MM.1S (cell line): Measurements from ENCODE around the gene IL13.

Source experiments
- CTCF ChIP-seq: fragments of 300-600 bp; sonication (generic); IDR thresholded peaks from 2 replicates; pipeline ENCODE4 v1.5.1; 2016; ENCODE audit warnings: antibody characterized with exemption, low read length, mixed read lengths
- EZH2 ChIP-seq: fragments of 300-600 bp; sonication (generic); optimal IDR thresholded peaks from 2 replicates; pipeline ENCODE3; 2017; ENCODE audit warnings: low read depth, mild to moderate bottlenecking, antibody characterized with exemption, low read length, mixed read lengths

GRCh38 chr5:132680780-132681475, 23.0 kb downstream of the IL13 start:
- TF ChIP-seq CTCF (no peak), EZH2 (no peak)
